PFSK-1 (cell line): ENCODE results near the gene FASTK.

ENCODE experiments used
- FOXP2 ChIP-seq: optimal IDR thresholded peaks from 2 replicates; pipeline ENCODE3; 2011; ENCODE audit warnings: borderline replicate concordance, control low read depth, inconsistent platforms; ENCODE audit not compliant: insufficient read depth; ENCODE audit errors: extremely low read length, extremely low read depth
- POLR2AphosphoS5 ChIP-seq: IDR thresholded peaks from 2 replicates; pipeline ENCODE4 v1.6.1; 2012; ENCODE audit warnings: low read depth, mild to moderate bottlenecking, control low read depth, low read length, moderate library complexity
- REST ChIP-seq, 2 experiments: IDR thresholded peaks; 2 replicates each; pipeline versions ENCODE4 v1.6.1 to v1.8.0; 2011 to 2012; ENCODE audit warnings: low read depth in 2 of 2, low read length in 2 of 2, control low read depth in 1 of 2, inconsistent platforms in 1 of 2, mild to moderate bottlenecking in 1 of 2, moderate library complexity in 1 of 2; ENCODE audit not compliant: insufficient read depth in 1 of 2
- SIN3A ChIP-seq: IDR thresholded peaks from 2 replicates; pipeline ENCODE4 v1.6.1; 2012; ENCODE audit warnings: mild to moderate bottlenecking, low read length, moderate library complexity, borderline replicate concordance; ENCODE audit not compliant: insufficient read depth
- TAF1 ChIP-seq: IDR thresholded peaks from 2 replicates; pipeline ENCODE4 v1.6.1; 2012; ENCODE audit warnings: low read length, control low read depth, borderline replicate concordance; ENCODE audit not compliant: insufficient read depth

The FASTK gene

GRCh38 chr7:151128144-151128543 is 47.5 kb upstream of the FASTK start:
- no peak for TF ChIP-seq POLR2AphosphoS5
- TF ChIP-seq SIN3A: no peak
- no peak for TF ChIP-seq REST (IDR thresholded peaks at IDR 0.05; ENCODE audit: insufficient read depth in 1 of 2, low read depth in 2 of 2, low read length in 2 of 2)
- TF ChIP-seq FOXP2: no peak
- no peak for TF ChIP-seq TAF1

- TF ChIP-seq TAF1 (no peak), FOXP2 (no peak), SIN3A (no peak), REST (IDR thresholded peaks at IDR 0.05; ENCODE audit: insufficient read depth in 1 of 2, low read depth in 2 of 2, low read length in 2 of 2) (no peak), POLR2AphosphoS5 (no peak)
These were observed 46.0 kb upstream of the FASTK start for GRCh38 chr7:151126491-151127137.

- TF ChIP-seq TAF1: no peak
- TF ChIP-seq REST (IDR thresholded peaks at IDR 0.05; ENCODE audit: insufficient read depth in 1 of 2, low read depth in 2 of 2, low read length in 2 of 2): no peak
- no peak for TF ChIP-seq POLR2AphosphoS5
- no peak for TF ChIP-seq SIN3A
- TF ChIP-seq FOXP2: no peak
These were observed 45.4 kb upstream of the FASTK start for GRCh38 chr7:151125846-151126481.

- TF ChIP-seq REST (IDR thresholded peaks at IDR 0.05; ENCODE audit: insufficient read depth in 1 of 2, low read depth in 2 of 2, low read length in 2 of 2) (no peak), TAF1 (no peak), FOXP2 (no peak), SIN3A (no peak), POLR2AphosphoS5 (no peak)
These were observed 44.8 kb upstream of the FASTK start for GRCh38 chr7:151125470-151125845.

- TF ChIP-seq POLR2AphosphoS5 (no peak), SIN3A (no peak), REST (IDR thresholded peaks at IDR 0.05; ENCODE audit: insufficient read depth in 1 of 2, low read depth in 2 of 2, low read length in 2 of 2) (no peak), TAF1 (no peak), FOXP2 (no peak)
These were observed 44.3 kb upstream of the FASTK start for GRCh38 chr7:151124899-151125399.
